CD8-positive, alpha-beta memory T cell (primary cell): Measurements from ENCODE around the gene ROGDI. TPM values are rescaled to one million over a fixed set of nuclear protein-coding genes. Genes with fewer than 3 reads are reported as not detected.
A peak's percentile ranks its signal among the peaks of the same experiment; 100 is the strongest.

ENCODE experiments used
- CTCF ChIA-PET: fragments of 350-600 bp; sonication (Branson Sonifier 250); formaldehyde crosslinking; loops from one replicate; lab custom pipeline; 2021; ENCODE audit warnings: antibody characterized with exemption; lab: Charles Lee
- POLR2A ChIA-PET: fragments of 350-600 bp; sonication (Branson Sonifier 250); formaldehyde crosslinking; loops from one replicate; lab custom pipeline; 2021; ENCODE audit warnings: antibody characterized with exemption; lab: Charles Lee
- DNase-seq, 5 donors: peaks; one replicate each; pipeline versions ENCODE4 v3.0.0 to v3.0.0-alpha.2; 2020 to 2022; ENCODE audit warnings: mixed read lengths in 1 of 5
- H3K27ac ChIP-seq: one replicate; pipeline ENCODE4 v1.7.0; 2013; ENCODE audit warnings: low read depth, mild to moderate bottlenecking, low read length, moderate library complexity
- H3K27me3 ChIP-seq: 2 replicates; pipeline ENCODE4 v1.7.0; 2013; ENCODE audit warnings: low read length, mild to moderate bottlenecking; ENCODE audit not compliant: insufficient read depth, poor library complexity, severe bottlenecking
- H3K36me3 ChIP-seq: 2 replicates; pipeline ENCODE4 v1.7.0; 2013; ENCODE audit warnings: mild to moderate bottlenecking, low read length, moderate library complexity; ENCODE audit not compliant: insufficient read depth
- H3K4me1 ChIP-seq: 2 replicates; pipeline ENCODE4 v1.7.0; 2013; ENCODE audit warnings: mild to moderate bottlenecking, low read length, moderate library complexity; ENCODE audit not compliant: insufficient read depth
- H3K4me3 ChIP-seq: 2 replicates; pipeline ENCODE4 v1.7.0; 2013; ENCODE audit warnings: mild to moderate bottlenecking, low read length
- H3K9me3 ChIP-seq: 2 replicates; pipeline ENCODE4 v1.7.0; 2013; ENCODE audit warnings: mild to moderate bottlenecking, low read length
- H3K27ac Mint-ChIP-seq, 8 donors: one replicate each; pipeline ENCODE4 v1.8.0; 2020 to 2021; ENCODE audit warnings: mixed read lengths in 8 of 8, mild to moderate bottlenecking in 6 of 8, inconsistent platforms in 3 of 8, moderate library complexity in 3 of 8
- H3K27me3 Mint-ChIP-seq, 2 donors: one replicate each; pipeline ENCODE4 v1.8.0; 2020 to 2021; ENCODE audit warnings: mixed read lengths in 2 of 2, mild to moderate bottlenecking in 1 of 2, moderate library complexity in 1 of 2
- H3K36me3 Mint-ChIP-seq, 3 donors: one replicate each; pipeline ENCODE4 v1.8.0; 2020 to 2021; ENCODE audit warnings: mixed read lengths in 3 of 3, inconsistent platforms in 1 of 3, mild to moderate bottlenecking in 1 of 3
- H3K4me1 Mint-ChIP-seq, 3 donors: one replicate each; pipeline ENCODE4 v1.8.0; 2020 to 2021; ENCODE audit warnings: mixed read lengths in 3 of 3, inconsistent platforms in 1 of 3, mild to moderate bottlenecking in 1 of 3
- H3K4me3 Mint-ChIP-seq, 7 donors: one replicate each; pipeline ENCODE4 v1.8.0; 2020 to 2021; ENCODE audit warnings: mixed read lengths in 7 of 7, mild to moderate bottlenecking in 6 of 7, moderate library complexity in 4 of 7, inconsistent platforms in 2 of 7
- H3K9me3 Mint-ChIP-seq, 5 donors: one replicate each; pipeline ENCODE4 v1.8.0; 2020 to 2022; ENCODE audit warnings: mixed read lengths in 5 of 5, mild to moderate bottlenecking in 3 of 5, moderate library complexity in 2 of 5, inconsistent platforms in 1 of 5
- polyA plus RNA-seq: library from polyadenylated mRNA; unstranded; fragments of 300-500 nt; fragmentation: Illumina TruSeq; gene quantifications from one replicate; pipeline ENCODE4 v1.2.3, GENCODE V29; 2021
- total RNA-seq, 2 experiments: library from RNA; stranded (reverse); gene quantifications; one replicate each; pipeline ENCODE4 v1.2.3, GENCODE V29; 2021

ROGDI gene
- total and polyA plus RNA-seq, 3 experiments from 2014 or later, result 7.4 to 8.1 (median 7.8) TPM

DNA sequence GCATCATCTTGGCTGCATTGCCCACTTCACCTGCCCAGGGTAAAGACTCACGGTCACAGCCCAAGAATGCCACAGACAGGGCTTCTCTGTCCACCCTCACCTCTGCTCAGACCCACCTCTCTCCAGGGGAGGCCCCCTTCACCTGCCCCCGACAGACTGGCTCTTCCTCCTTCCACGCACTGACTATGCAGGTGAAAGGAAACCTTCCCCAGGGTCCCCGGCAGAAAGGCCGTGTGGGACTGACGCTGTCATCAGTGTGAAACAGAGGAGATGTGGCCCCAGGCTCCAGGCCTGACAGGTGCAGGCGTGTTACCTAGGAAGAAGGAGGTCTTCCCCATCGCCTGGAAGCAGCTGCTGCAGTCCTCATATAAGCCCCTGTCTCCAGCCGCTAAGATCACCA lies 9.3 kb upstream of the ROGDI start:
- Histone ChIP-seq H3K4me3 (no peak overlapping the region), H3K4me1 (no peaks in the 10 kb centered on the region), H3K36me3 (peaks cover 29% of the 10 kb centered on the region), H3K27ac (no peak overlapping the region), H3K9me3 (no peaks in the 10 kb centered on the region), H3K27me3 (no peaks in the 10 kb centered on the region)
- Mint-ChIP-seq H3K27ac (peak overlapping the region in 2 of 8 donors; percentile 54 to 66), H3K4me1 (no peaks in the 10 kb centered on the region), H3K36me3 (peaks cover 5 to 72% (median 19%) of the 10 kb centered on the region in 3 donors), H3K4me3 (no peak overlapping the region), H3K9me3 (no peaks in the 10 kb centered on the region), H3K27me3 (no peaks in the 10 kb centered on the region)
- DNase-seq, result no peak
- ChIA-PET CTCF (no interaction called here), POLR2A (no interaction called here)

GRCh38 chr16:4811242-4811641 lies 8.8 kb upstream of the ROGDI start:
- H3K4me3 Mint-ChIP-seq, result no peak overlapping the region
- no peak overlapping the region for H3K27ac ChIP-seq
- H3K27me3 Mint-ChIP-seq, result no peaks in the 10 kb centered on the region
- no peaks in the 10 kb centered on the region for H3K9me3 Mint-ChIP-seq
- ChIA-PET POLR2A (no interaction called here), CTCF (no interaction called here)
- H3K27me3 ChIP-seq, result no peaks in the 10 kb centered on the region
- DNase-seq, result no peak
- no peaks in the 10 kb centered on the region for H3K9me3 ChIP-seq
- peaks cover 29% of the 10 kb centered on the region for H3K36me3 ChIP-seq
- peaks cover 3 to 72% (median 17%) of the 10 kb centered on the region in 3 donors for H3K36me3 Mint-ChIP-seq
- no peaks in the 10 kb centered on the region for H3K4me1 ChIP-seq
- H3K4me3 ChIP-seq, result no peak overlapping the region
- H3K27ac Mint-ChIP-seq, result peak overlapping the region in 2 of 8 donors; percentile 58 to 78
- no peaks in the 10 kb centered on the region for H3K4me1 Mint-ChIP-seq

DNA sequence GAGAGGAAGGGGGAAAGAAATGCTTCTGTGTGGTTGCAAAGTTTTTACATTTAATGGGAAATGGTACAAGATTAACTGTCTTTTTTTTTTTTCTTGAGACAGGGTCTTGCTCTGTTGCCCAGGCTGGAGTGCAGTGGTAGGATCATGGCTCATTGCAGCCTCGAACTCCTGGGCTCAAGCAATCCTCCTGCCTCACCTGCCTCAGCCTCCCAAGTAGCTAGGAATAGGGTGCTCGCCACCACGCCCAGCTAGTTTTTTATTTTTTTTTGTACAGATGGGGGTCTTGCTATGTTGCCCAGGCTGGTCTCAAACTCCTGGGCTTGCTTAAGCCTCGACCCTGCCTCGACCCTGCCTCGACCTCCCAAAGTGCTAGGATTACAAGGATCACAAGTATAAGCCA lies 3.8 kb upstream of the ROGDI start:
- H3K27ac Mint-ChIP-seq, result peak overlapping the region in 1 of 8 donors; percentile 17
- DNase-seq, result no peak
- no peaks in the 10 kb centered on the region for H3K27me3 Mint-ChIP-seq
- POLR2A ChIA-PET, result interaction anchor here (0.7 to 0.8 kb wide), 2 partner anchors 46 to 141 kb away, joined by 5 to 6 read pairs; no protein-coding TSS in a partner anchor
- Histone ChIP-seq H3K36me3 (peaks cover 9% of the 10 kb centered on the region), H3K27me3 (no peaks in the 10 kb centered on the region), H3K9me3 (no peaks in the 10 kb centered on the region), H3K4me1 (peaks cover 8% of the 10 kb centered on the region), H3K4me3 (no peak overlapping the region), H3K27ac (no peak overlapping the region)
- no peaks in the 10 kb centered on the region for H3K9me3 Mint-ChIP-seq
- peaks cover 8 to 17% (median 10%) of the 10 kb centered on the region in 3 donors for H3K4me1 Mint-ChIP-seq
- CTCF ChIA-PET, result interaction anchor here (1.2 kb wide), 1 partner anchor 72 kb away, joined by 4 read pairs; the partner anchor contains the start of genes ANKS3 and DNAAF8
- peak overlapping the region in 1 of 7 donors; percentile 34 for H3K4me3 Mint-ChIP-seq
- H3K36me3 Mint-ChIP-seq, result peaks cover 0 to 49% (median 6%) of the 10 kb centered on the region in 3 donors

DNA sequence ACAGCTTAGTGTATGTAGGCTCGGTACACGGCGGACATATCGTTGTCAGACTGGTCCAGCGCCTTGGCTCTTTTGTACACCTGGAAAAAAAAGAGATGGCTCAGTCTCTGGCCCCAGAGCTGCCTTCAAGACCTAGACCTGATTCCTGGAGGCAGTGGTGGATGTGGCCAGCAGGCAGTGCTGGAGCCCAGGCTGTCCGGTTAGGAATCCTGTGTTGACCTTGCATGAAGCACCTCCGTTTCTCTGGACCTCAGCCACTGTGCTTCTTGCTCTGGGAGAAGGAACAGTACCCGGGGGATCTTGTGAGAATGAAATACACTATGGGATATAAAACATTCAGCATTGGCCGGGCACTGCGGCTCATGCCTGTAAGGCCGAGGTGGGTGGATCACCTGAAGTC lies 2.8 kb upstream of the ROGDI start:
- Mint-ChIP-seq H3K36me3 (peaks cover 0 to 40% (median 6%) of the 10 kb centered on the region in 3 donors), H3K27me3 (no peaks in the 10 kb centered on the region), H3K9me3 (no peaks in the 10 kb centered on the region), H3K4me3 (peak overlapping the region in 2 of 7 donors; percentile 54 to 56), H3K27ac (peak overlapping the region in 2 of 8 donors; percentile 21 to 35), H3K4me1 (peaks cover 9 to 25% (median 10%) of the 10 kb centered on the region in 3 donors)
- CTCF ChIA-PET, result no interaction called here
- Histone ChIP-seq H3K9me3 (no peaks in the 10 kb centered on the region), H3K27ac (no peak overlapping the region), H3K36me3 (peaks cover 9% of the 10 kb centered on the region), H3K4me3 (no peak overlapping the region), H3K4me1 (peaks cover 16% of the 10 kb centered on the region), H3K27me3 (no peaks in the 10 kb centered on the region)
- POLR2A ChIA-PET, result no interaction called here
- DNase-seq, result no peak

GRCh38 chr16:4803898-4804762 lies 1.7 kb upstream of the ROGDI start:
- peak overlapping the region in 1 of 8 donors; percentile 61 for H3K27ac Mint-ChIP-seq
- H3K36me3 Mint-ChIP-seq, result peaks cover 0 to 35% (median 6%) of the 10 kb centered on the region in 3 donors
- peak overlapping the region in 6 of 7 donors; percentile 23 to 83 (median 53) for H3K4me3 Mint-ChIP-seq
- Histone ChIP-seq H3K27ac (peak overlapping the region; percentile 31), H3K27me3 (no peaks in the 10 kb centered on the region), H3K36me3 (peaks cover 9% of the 10 kb centered on the region), H3K9me3 (no peaks in the 10 kb centered on the region), H3K4me3 (no peak overlapping the region), H3K4me1 (peaks cover 16% of the 10 kb centered on the region)
- ChIA-PET POLR2A (no interaction called here), CTCF (interaction anchor here (1.0 to 1.4 kb wide), 2 partner anchors 14 to 27 kb away, joined by 3 read pairs; no protein-coding TSS in a partner anchor)
- DNase-seq, result no peak
- no peaks in the 10 kb centered on the region for H3K27me3 Mint-ChIP-seq
- H3K4me1 Mint-ChIP-seq, result peaks cover 9 to 25% (median 10%) of the 10 kb centered on the region in 3 donors
- no peaks in the 10 kb centered on the region for H3K9me3 Mint-ChIP-seq

GRCh38 chr16:4803401-4803844 lies 990 bp upstream of the ROGDI start:
- Mint-ChIP-seq H3K4me3 (peak overlapping the region; percentile 77 to 95 (median 88)), H3K4me1 (peaks cover 9 to 25% (median 10%) of the 10 kb centered on the region in 3 donors), H3K36me3 (peaks cover 0 to 31% (median 6%) of the 10 kb centered on the region in 3 donors), H3K27ac (peak overlapping the region in 4 of 8 donors; percentile 36 to 73 (median 53)), H3K27me3 (no peaks in the 10 kb centered on the region), H3K9me3 (no peaks in the 10 kb centered on the region)
- no peak for DNase-seq
- H3K4me3 ChIP-seq, result peak overlapping the region; percentile 56
- peaks cover 16% of the 10 kb centered on the region for H3K4me1 ChIP-seq
- no peaks in the 10 kb centered on the region for H3K27me3 ChIP-seq
- peaks cover 9% of the 10 kb centered on the region for H3K36me3 ChIP-seq
- no peaks in the 10 kb centered on the region for H3K9me3 ChIP-seq
- CTCF ChIA-PET, result interaction anchor here (1.0 to 1.9 kb wide), 4 partner anchors 13 to 68 kb away, joined by 3 to 8 read pairs (median 4); partner anchors contain the start of genes ANKS3 and DNAAF8
- H3K27ac ChIP-seq, result no peak overlapping the region
- POLR2A ChIA-PET, result interaction anchor here (1.1 to 2.4 kb wide), 3 partner anchors 35 to 313 kb away, joined by 3 to 14 read pairs (median 7); partner anchors contain the start of genes ANKS3 and DNAAF8

GRCh38 chr16:4802659-4803287 lies 340 bp upstream of the ROGDI start:
- peak; percentile 86 to 93 (median 87) for DNase-seq
- Mint-ChIP-seq H3K4me3 (peak overlapping the region; percentile 82 to 95 (median 88)), H3K27me3 (no peaks in the 10 kb centered on the region), H3K36me3 (peaks cover 0 to 29% (median 7%) of the 10 kb centered on the region in 3 donors), H3K27ac (peak overlapping the region; percentile 36 to 86 (median 68)), H3K4me1 (peaks cover 9 to 25% (median 10%) of the 10 kb centered on the region in 3 donors), H3K9me3 (no peaks in the 10 kb centered on the region)
- H3K4me1 ChIP-seq, result peaks cover 16% of the 10 kb centered on the region
- peak overlapping the region; percentile 56 for H3K4me3 ChIP-seq
- CTCF ChIA-PET, result interaction anchor here (1.3 to 1.9 kb wide), 2 partner anchors 34 to 68 kb away, joined by 6 to 8 read pairs; partner anchors contain the start of genes ANKS3 and DNAAF8
- H3K36me3 ChIP-seq, result peaks cover 7% of the 10 kb centered on the region
- H3K9me3 ChIP-seq, result no peaks in the 10 kb centered on the region
- H3K27ac ChIP-seq, result peak overlapping the region; percentile 67
- POLR2A ChIA-PET, result interaction anchor here (0.8 to 2.4 kb wide), 4 partner anchors 34 to 313 kb away, joined by 3 to 14 read pairs (median 6); partner anchors contain the start of genes ANKS3, DNAAF8, GLYR1 and UBN1
- H3K27me3 ChIP-seq, result no peaks in the 10 kb centered on the region
